ENCODE data around the gene ALG12.

- TF ChIP-seq CTCF (conservative IDR thresholded peaks at IDR 0.05 in 1 of 2, IDR thresholded peaks at IDR 0.05 in 1 of 2; ENCODE audit: extremely low read depth in 1 of 2, insufficient read depth in 1 of 2, low read depth in 1 of 2, low read length in 2 of 2): no peak
- no peak for TF ChIP-seq EZH2 (IDR thresholded peaks at IDR 0.05; ENCODE audit: borderline replicate concordance, low read length)
These were observed 52.1 kb downstream of the ALG12 start for GRCh38 chr22:49866134-49866533.
